Activated CD8-positive, alpha-beta memory T cell treated with anti-CD3 and anti-CD28 coated beads, Interleukin-2, amount 50 U/mL, for 1 hour (primary cell): Measurements from ENCODE around the gene PABPN1.
A peak's percentile ranks its signal among the peaks of the same experiment; 100 is the strongest.
"Not testable (repeated sequence)": the region's sequence is repeated elsewhere in the genome, so short reads cannot be mapped to it uniquely, and the experiment has no call there.

ENCODE experiments used
- DNase-seq: peaks from one replicate; pipeline ENCODE4 v3.0.0-alpha.2; 2020; ENCODE audit errors: extremely low read depth

Gene PABPN1, protein sequence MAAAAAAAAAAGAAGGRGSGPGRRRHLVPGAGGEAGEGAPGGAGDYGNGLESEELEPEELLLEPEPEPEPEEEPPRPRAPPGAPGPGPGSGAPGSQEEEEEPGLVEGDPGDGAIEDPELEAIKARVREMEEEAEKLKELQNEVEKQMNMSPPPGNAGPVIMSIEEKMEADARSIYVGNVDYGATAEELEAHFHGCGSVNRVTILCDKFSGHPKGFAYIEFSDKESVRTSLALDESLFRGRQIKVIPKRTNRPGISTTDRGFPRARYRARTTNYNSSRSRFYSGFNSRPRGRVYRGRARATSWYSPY

DNA sequence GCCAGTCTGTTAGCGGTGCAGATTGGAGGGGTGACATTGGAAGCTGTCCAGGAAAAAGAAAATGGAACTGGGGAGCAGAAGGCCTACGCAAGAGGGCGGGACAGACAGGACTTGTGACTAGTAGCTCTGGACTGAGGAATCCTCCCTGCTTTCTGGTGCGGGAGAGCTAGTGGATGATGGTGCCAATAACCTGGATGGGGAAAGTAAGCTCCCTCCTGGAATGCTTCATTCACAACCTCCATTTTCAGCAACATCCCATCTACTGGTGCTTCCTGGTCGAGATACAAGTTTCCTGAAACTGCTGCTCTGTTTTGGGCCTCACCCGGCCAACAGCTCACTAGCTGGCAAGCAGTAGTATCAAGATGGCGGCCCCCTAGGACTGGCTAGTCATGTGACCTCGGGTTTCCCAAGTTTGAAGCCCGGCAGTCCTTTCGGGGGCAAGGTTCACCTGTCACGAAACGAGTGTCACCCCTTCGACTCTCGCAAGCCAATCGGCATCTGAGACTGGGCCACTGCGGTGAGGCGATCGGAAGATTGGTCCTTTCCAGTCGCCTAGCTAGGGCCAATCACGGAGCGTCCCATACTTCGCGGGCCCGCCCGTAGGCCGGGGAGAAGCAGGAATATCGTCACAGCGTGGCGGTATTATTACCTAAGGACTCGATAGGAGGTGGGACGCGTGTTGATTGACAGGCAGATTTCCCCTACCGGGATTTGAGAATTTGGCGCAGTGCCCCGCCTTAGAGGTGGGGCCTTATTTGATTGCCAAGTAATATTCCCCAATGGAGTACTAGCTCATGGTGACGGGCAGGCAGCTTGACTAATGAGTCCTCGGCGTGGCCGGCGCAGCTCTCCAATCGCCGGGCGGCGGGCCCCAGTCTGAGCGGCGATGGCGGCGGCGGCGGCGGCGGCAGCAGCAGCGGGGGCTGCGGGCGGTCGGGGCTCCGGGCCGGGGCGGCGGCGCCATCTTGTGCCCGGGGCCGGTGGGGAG, at the start of gene PABPN1:
Gene PABPN1 (plus strand): TSS at position 874 of the 988 bp plus-strand sequence. CDS start 13 bp downstream, at position 887.
- peak; percentile 98 for DNase-seq

DNA sequence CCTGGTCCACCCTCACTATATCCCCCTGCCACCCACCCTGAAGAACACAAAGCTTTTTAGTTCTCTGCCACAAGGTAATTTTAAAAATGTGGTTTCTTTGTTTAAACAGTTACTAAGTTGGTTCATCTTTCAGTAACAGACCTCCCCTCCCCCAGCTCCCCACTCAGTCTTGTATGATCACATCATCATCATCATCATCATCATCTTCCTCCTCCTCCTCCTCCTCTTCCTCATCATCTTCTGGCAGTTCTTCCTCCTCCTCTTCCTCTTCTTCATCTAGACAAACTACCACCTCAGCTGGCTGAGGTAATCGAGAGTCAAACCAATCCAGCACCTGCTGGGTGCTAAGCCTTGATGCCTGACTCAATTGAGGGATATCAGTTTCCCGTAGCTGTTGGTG, 45.8 kb upstream of the PABPN1 start:
- no peak for DNase-seq

DNA sequence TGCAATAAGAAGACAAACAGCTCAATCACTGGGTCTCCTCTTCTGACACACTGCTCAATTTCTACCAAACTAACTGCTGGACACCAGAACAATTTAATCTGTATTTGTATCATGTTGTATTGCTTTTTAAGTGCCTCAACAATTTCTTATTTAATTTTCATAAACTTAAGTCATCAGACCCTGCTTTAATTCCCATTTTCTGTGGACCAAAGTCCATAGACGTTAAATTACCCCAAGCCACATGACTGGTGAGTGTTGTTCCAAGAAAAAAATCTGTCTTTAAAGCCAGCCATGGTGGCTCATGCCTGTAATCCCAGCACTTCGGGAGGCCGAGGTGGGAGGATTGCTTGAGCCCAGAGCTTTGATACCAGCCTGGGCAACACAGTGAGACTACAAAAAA, 44.1 kb upstream of the PABPN1 start:
- DNase-seq: no peak

DNA sequence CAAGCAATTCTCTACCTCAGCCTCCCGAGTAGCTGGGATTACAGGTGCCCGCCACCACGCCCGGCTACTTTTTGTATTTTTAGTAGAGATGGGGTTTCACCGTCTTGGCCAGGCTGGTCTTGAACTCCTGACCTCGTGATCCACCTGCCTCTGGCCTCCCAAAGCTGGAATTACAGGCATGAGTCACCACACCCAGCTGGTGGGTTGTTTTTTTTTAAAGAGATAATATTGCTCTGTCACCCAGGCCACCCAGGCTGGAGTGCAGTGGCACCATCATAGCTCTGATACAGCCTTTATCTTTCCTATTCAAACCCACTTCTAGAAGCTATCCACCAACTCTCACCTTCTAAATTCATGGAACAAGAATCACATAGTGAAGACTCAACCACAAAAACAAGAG, 43.3 kb upstream of the PABPN1 start:
- DNase-seq: not testable (repeated sequence)

DNA sequence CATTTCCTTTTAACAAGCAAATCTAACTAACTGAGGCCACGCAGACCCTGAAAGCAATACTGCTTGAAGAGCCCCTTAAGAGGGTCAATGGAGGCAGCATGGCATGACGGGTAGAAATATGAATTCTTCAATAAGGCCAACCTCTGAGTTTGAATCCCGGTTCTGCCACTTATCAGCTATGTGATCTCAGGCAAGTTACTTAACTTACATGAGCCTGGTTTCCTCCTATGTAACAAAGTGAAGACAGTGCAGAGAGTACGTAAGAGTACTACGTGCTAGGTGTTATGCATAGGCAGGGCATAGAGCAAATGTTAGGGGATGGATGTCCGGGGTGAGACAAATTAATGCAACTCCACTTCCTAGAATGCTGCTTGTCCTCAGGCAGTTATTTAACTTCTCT, 40.0 kb upstream of the PABPN1 start:
- no peak for DNase-seq

DNA sequence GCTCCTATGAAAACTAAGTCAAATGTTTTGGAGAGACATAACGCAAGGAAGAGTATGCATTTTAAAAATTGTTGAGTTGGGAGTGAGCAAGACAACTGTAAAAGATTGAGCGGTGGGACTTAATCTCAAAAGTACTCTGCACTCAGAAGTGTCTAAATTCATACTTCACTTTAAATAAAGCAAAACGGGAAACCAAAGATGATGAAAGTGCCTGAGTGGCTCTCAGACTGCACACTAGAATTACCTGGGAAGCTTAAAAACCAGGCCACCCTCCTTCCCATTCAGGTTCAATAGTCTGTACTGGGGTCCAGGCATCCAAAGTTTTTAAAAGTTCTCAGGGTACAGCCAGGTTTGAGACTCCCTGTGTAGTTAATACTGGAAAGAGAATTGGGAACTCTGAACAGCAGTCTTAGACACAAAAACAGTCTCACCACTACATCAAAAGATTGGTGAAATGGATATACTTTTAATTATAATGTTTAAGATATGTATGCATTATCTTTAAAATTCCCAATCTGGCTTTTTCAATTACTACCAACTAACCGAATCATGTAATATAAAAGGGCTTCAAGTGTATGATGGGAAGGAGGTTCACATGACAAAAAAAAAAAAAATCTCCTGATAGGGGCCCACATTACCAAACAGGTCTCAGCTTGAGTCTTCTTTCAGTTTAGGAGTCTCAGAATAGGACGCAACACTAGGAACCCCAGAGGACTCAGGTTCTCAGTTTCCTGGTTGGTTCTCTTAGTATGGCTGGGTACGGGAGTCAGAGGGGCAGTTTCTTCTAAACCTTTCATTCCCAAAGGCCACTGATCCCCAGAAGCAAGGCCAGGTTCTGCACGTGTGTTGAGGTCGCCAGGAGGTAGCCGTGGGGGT, 36.4 kb upstream of the PABPN1 start:
- DNase-seq: no peak

DNA sequence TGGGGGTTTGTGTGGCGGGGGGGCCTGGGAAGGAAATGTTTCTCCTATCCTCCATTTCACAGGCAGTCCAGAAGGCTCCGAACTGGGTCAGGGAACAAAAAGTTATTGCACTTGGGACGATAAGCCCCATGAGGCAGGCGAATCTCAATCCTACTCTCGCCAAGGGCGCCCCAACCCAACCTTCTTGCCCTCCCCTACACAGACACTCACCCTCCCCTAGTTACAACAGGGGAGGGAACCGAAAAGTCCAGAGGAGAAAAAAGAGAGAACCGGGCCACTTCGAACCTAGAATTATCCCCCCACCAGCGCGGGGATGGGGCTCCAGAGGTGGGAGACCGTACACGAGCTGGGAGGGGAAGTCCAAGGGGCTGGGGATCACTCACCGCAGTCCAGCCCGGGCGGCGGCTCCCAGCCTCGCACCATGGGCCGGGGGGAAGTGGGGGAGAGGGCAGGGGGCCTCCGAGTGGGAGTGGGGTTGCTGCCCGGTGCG, 35.7 kb upstream of the PABPN1 start:
- DNase-seq: no peak

DNA sequence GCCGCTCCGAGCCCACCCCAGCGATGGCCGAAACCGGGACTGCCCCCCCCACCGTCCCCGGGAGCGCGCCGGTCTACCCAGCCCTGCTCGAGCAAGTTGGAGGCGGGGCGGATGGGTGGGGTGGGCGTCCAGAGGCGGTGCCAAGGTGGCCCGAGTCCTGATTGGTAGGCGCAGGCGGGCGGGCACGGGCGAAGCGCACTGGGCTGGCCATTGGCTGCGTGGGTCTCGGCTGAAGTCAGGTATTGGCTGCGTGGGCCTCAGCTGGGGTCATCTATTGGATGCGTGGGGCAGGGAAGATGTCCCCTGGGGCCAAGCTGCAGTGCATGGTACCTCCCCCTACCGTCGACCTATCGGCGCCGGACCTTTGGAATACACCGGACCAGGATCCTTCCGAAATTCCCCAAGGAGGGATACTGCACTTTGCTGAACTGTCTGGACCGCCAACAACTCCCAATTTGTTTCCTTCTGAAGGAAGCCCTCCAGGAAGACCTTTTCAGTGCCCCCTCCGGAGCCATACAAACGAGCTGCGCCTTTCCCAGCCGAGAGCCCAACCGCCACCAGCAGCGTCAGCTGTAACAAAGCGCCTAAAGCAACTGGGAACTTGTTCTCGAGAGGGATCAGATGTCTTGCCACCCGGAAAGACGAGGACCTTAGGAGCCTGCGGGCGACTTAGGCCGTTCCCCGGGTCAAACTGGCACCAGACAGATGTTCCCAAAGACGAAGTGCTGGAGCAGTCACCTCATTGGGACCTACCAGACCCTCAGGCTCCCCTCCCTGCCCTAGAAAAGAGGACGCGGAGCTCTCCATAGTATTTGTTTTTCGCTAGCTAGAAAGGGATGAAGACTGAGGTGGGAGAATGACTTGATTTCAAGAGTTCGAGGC, 35.0 kb upstream of the PABPN1 start, which contains the start of gene HOMEZ:
Gene HOMEZ (minus strand): TSS at position 113 of the 882 bp plus-strand sequence. CDS start 180 bp downstream, outside the sequence.
- peak; percentile 89 for DNase-seq

DNA sequence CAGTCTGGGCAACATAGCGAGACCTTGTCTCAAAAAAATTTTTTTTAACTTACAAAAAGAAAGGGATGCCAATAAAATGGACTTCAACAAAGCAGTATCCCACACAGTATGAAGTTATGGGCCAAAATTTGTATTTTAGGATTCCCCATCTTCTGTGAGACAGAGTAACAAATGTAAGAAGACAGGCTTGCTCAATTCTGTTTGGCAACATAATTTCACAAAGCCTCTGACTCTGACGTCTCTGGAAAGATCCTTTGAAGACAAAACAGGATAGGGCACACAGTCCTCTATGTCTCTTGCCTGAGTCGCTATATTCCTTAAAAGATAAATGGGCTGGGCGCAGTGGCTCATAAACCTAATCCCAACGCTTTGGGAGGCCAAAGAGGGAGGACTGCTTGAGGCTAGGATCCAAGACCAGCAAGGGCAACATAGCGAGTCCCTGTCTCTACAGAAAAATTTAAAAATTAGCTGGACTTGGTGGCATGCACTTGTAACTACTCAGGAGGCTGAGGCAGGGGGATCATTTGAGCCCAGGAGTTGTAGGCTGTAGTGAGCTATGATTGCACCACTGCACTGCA, 34.3 kb upstream of the PABPN1 start:
- DNase-seq: no peak

DNA sequence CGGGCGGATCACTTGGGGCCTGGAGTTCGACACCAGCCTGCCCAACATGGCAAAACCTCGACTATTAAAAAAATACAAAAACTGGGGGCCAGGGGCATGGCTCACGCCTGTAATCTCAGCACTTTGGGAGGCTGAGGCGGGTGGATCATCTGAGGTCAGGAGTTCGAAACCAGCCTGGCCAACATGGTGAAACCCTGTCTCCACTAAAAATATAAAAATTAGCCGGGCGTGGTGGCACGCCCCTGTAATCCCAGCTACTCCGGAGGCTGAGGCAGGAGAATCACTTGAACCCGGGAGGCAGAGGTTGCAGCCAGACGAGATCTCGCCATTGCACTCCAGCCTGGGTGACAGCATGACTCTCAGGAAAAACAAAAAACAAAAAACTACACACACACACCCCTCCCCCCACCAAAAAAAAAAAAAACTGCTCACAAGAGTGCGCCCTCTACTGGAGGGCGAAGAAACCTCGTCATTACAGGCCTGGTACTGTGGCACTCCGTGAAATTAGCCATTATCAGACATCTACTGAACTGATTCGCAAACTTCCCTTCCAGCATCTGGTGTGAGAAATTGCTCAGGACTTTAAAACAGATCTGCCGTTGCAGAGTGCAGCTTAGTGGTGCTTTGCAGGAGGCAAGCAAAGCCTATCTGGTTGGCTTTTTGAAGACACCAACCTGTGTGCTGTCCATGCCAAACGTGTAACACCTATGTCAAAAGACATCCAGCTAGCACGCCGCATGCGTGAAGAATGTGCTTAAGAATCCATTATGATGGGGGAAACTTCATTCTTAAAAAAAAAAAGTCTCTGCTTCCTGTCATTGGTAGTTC, 26.3 kb upstream of the PABPN1 start:
- no peak for DNase-seq

DNA sequence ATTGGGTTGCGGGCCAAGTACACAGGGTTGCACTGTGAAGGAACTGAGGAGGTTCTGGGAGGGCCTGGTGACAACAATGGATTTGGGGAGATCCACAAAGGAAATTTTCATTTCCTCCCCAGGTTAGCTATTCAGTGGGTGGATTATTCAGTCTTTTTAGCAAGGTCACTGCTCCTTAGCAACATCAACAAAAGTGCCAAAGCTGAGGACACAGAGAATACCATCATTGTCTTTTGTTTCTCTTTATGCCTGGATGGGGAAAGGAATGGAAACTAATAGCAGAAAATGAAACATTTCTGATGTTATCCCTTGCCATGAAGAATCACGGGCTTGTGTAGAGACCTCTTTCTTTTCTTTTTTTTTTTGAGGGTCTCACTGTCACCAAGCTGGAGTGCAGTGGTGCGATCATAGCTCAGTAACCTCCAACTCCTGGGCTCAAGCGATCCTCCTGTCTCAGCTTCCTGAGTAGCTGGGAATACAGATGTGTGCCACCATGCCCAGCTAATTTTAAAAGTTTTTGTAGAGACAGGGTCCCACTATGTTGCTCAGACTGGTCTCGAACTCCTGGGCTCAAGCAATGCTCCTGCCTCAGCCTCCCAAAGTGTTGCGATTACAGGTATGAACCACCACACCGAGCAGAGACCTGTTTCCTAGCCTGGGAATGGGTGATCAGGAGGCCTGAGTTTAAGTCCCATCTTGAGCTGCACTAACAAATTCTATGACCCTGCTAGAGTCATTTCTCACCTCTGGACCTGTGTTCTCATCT, 25.1 kb upstream of the PABPN1 start:
- DNase-seq: no peak

DNA sequence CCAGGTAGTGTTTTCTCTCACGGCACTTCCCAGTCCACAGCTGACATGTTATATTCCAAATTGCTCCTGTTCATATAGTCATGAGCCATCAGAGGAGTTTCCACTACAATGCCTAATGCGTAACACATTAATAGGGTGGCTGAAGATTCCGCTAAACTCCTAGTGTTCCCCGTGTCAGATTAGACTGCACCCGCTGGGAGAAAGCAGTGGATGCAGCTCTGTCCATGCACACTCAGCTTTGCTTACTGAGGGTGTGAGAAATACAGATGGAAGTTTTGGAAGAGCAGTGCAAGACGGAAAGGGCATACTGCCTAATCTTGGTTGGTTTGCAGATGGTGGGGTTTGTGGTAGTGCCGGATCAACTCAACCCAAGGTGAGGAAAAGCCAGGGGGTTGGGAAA, 24.2 kb upstream of the PABPN1 start:
- DNase-seq: no peak

DNA sequence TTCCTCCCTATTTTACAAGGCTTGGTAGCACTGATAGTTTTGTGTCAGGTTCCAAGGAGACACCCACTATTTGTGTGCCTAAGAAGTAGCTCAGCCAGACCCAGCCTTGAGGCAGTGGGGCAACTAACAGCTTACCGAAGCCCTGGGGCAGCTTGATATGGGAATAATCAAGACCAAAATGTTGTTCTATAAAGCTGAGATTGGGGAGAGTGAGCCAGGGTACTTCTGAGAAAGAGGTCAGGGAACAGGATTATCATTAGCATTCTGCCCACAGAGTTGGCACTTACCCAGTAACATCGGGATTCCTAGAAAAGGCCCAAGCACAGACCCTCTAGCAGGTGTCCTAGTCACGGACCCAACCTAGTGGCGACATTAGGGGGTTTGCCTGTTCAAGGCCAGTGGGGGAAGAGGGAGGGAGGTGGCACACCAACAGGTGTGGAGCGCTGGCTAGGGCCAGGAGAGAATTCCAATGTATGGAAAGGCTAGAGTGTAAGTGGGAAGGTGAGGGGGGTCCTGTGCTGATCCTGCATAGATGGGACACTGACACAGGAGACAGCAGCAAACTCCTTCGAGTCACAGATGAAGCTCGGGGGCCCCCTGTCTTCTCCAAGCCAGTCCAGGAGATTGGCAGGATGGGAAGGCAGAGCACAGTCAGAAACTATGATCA, 23.5 kb upstream of the PABPN1 start:
- no peak for DNase-seq

DNA sequence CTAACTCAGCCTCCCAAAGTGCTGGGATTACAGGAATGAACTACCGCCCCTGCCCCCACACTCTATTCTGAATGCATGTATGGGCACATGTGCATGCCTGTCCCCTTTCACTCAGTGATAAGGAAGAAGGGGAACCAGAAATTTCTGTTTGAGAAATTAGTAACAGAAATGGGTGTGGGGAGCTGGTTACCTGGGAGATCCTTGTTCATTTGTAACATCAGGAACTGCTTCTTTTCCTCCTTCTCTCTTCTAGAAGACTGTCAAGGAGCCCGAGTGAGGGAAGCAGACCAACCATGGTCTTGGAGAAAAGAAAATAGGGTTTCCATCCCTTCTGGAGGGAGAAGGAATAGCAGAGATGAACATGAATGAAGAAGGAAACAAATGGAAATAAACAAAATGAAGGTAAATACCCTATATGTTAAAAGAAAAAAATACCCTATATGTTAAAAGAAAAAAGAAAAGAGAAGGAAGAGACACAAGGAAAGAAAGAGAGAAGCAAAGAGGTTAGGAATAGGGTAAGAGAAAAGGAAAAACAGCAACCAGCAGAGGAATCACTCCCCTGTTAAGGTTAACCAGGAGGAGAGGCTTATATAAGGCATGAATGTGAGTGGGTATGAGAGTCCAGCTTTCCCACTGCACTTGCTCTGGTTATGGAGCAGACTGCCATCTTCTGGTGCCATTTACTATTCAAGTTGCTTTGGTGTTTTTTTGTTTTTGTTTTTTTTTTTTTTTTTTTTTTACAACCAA, 21.9 kb upstream of the PABPN1 start:
- DNase-seq: no peak

DNA sequence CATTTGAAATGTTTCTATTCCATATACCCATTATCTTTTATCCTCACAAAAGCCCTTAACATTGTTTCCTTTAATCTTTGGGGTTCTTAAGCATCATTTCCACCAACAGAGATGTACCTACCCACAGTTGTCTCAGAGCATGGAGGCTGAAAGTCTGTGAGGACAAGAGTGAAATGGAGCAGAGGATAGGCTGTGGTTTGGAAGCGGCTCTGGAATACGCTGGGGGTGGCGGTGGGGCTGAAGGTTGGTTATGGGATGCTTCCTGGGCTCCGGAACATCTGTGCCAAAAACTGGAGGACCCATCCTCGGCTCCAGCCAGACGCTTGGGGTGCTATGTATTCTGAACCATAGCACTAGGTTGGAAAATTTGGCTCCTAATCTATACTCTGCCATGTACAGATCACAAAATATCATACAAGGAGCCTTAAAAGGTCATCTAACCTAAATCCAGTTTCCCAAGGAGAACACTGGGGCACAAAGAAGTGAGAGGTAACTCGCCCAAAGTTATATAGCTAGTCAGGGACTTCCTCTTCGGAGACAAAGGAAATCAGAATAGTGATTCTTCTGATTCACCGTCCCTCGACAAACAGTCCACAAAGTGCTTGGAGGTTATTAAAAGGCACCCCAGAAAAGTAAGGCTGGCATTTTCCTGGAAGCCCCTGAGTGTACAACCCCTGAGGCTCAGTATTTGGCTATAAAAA, 21.1 kb upstream of the PABPN1 start:
- no peak for DNase-seq

DNA sequence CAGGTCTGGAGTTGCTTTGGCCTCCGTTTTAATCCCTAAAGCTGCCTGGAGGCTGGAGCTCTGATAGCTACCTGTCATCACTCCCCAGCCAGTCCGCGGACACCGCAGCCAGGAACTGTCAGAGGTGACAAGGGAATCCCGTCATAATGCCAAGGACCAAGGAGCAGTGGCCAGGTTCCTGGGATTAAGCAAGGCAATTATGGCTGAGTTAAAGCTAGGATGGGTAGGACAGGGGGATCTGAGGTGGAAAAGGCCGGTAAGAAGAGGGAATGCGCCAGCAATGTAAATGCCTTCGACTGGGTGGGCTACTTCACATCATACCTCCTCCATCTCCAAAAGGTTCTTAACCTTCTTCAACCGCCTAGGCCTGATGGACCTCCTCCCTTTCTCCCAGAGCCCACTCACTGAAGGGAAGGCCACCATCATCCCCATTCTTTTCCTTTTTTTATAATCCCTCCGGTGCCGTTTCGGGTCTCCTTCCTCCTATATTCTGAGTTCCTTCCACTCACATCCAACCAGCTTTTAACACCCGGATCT, 20.5 kb upstream of the PABPN1 start:
- DNase-seq: no peak
